Kidney epithelial cell (primary cell): Measurements from ENCODE around the gene MLIP. TPM values are rescaled to one million over a fixed set of nuclear protein-coding genes. Genes with fewer than 3 reads are reported as not detected.
"Not testable (repeated sequence)": the region's sequence is repeated elsewhere in the genome, so short reads cannot be mapped to it uniquely, and the experiment has no call there.

ENCODE experiments used
- DNase-seq: peaks from one replicate; pipeline ENCODE4 v3.0.0-alpha.2; 2010; ENCODE audit warnings: low read depth
- H3K27me3 ChIP-seq: 2 replicates; pipeline ENCODE4 v1.6.0; 2011; ENCODE audit warnings: low read length; ENCODE audit not compliant: control insufficient read depth, insufficient read depth
- H3K36me3 ChIP-seq: 2 replicates; pipeline ENCODE4 v1.5.1; 2011; ENCODE audit warnings: low read length; ENCODE audit not compliant: control insufficient read depth, insufficient read depth
- H3K4me3 ChIP-seq: 2 replicates; pipeline ENCODE4 v1.5.1; 2011; ENCODE audit warnings: low read depth, mild to moderate bottlenecking, control low read depth, low read length
- total RNA-seq: library from RNA; depleted of rRNA; stranded (reverse); fragments of >200 nt; gene quantifications from 2 replicates; pipeline ENCODE4 v1.2.3, GENCODE V29; 2015
- TF ChIP-seq, protein P1 (sequence below): IDR thresholded peaks from 2 replicates; pipeline ENCODE4 v1.5.1; 2011; ENCODE audit warnings: mild to moderate bottlenecking, moderate library complexity, low read length, control low read depth, inconsistent platforms; ENCODE audit not compliant: insufficient read depth, poor library complexity, severe bottlenecking

Gene MLIP
- total RNA-seq, 1 donor from 2014 or later: not detected

DNA sequence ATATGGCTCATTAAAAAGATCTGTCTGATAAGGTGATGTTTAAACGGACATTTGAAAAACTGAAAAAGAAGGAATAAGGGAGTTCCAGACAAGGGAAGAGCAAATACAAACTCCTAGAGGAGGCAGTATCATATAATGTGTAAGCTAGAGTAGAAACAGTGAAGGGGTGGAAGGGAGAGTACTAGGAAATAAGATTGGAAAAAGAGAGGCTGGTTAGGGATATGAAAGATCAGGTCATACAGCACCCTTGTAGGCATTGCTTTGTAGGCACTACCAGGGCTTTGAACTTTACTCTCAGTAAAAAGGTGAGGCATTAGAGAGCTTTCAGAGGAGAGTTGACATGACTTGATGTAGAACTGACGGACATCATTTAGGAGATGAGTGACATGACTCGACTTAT is 85.7 kb downstream of the MLIP start:
- Histone ChIP-seq H3K4me3 (no peak overlapping the region), H3K27me3 (no peaks in the 10 kb centered on the region), H3K36me3 (no peaks in the 10 kb centered on the region)
- DNase-seq: no peak
- TF ChIP-seq, protein P1, sequence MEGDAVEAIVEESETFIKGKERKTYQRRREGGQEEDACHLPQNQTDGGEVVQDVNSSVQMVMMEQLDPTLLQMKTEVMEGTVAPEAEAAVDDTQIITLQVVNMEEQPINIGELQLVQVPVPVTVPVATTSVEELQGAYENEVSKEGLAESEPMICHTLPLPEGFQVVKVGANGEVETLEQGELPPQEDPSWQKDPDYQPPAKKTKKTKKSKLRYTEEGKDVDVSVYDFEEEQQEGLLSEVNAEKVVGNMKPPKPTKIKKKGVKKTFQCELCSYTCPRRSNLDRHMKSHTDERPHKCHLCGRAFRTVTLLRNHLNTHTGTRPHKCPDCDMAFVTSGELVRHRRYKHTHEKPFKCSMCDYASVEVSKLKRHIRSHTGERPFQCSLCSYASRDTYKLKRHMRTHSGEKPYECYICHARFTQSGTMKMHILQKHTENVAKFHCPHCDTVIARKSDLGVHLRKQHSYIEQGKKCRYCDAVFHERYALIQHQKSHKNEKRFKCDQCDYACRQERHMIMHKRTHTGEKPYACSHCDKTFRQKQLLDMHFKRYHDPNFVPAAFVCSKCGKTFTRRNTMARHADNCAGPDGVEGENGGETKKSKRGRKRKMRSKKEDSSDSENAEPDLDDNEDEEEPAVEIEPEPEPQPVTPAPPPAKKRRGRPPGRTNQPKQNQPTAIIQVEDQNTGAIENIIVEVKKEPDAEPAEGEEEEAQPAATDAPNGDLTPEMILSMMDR: no peak

DNA sequence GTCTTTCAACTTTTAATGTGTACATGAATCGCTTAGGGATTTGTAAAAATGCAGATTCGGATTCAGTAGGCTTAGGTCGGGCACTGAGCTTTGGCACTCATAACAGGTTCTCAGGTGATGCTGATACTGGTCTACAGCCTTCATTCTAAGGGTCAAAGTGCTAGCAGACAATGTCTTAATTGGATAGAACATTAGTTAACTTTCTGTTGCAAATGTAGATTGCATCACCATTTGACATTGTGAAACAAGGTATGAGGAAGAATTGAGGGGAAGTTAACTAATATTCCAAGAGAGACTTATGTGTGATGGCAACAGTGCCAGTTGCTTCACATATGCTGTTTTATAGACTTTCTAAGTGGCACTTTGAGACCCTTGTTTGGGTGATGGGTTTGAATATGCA is 86.9 kb downstream of the MLIP start:
- TF ChIP-seq, protein P1: no peak
- H3K27me3 ChIP-seq: no peaks in the 10 kb centered on the region
- H3K4me3 ChIP-seq: no peak overlapping the region
- DNase-seq: no peak
- H3K36me3 ChIP-seq: no peaks in the 10 kb centered on the region

DNA sequence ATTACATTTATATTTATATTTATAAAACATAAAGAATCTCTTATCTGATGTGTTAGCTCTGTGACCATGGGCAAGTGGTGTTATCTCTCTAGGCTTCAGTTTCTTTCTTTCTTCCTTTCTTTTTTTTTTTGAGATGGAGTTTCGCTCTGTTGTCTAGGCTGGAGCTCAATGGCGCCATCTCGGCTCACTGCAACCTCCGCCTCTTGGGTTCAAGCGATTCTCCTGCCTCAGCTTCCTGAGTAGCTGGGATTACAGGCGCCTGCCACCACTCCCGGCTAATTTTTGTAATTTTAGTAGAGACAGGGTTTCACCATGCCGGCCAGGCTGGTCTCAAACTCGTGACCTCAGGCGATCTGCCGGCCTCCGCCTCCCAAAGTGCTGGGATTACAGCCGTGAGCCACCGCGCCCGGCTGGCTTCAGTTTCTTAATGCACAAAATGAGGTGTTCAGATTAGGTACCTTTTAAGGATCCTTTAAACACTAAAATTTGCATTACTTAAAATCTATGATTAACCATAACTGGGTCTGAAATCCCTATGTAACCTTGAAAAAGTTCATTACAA is 92.3 kb downstream of the MLIP start:
- H3K4me3 ChIP-seq, DNase-seq, H3K36me3 ChIP-seq, H3K27me3 ChIP-seq: not testable (repeated sequence)

GRCh38 chr6:54204921-54205591 is 93.8 kb downstream of the MLIP start:
- no peak overlapping the region for H3K4me3 ChIP-seq
- H3K27me3 ChIP-seq: no peaks in the 10 kb centered on the region
- H3K36me3 ChIP-seq: no peaks in the 10 kb centered on the region
- no peak for DNase-seq
- TF ChIP-seq, protein P1: no peak

DNA sequence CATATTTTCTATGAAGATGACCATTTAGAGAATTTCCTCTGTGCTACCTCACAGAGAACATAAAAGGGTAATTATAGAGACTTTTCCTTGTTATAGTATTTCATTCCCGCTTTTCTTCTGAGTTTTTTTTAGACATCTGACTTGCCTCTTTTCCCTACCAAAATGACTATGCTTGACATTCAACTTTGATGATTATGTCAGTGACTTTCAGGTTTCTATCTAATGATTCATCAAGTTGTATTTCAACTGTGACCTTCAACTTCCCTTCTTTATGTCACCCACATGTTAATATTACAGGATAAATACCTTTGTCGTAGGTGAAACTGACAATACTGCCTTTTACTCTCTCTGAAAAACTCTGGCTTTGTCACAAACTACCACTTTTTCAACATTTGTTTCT is 95.3 kb downstream of the MLIP start:
- no peak for DNase-seq
- H3K36me3 ChIP-seq: no peaks in the 10 kb centered on the region
- H3K27me3 ChIP-seq: no peaks in the 10 kb centered on the region
- TF ChIP-seq, protein P1: no peak
- H3K4me3 ChIP-seq: no peak overlapping the region

DNA sequence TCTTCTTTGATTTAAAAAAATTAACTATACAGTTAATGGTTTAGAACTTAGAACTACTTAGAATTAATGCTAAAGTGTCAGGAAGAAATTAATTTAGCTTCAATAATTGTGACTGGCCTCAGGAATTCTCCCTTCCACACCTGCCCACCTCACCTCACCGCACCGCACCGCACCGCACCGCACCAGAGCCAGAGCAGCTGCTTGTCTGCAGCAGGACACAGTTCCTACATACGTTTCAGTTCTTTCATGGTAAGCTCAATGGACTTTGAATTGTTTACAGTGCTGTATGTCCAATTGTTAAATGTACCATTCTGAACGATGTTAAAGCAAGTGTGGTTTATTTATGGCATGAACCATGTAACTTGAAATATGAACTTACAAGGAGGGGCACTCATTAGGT is 98.7 kb downstream of the MLIP start:
- not testable (repeated sequence) for H3K4me3 ChIP-seq, DNase-seq, H3K36me3 ChIP-seq, H3K27me3 ChIP-seq

DNA sequence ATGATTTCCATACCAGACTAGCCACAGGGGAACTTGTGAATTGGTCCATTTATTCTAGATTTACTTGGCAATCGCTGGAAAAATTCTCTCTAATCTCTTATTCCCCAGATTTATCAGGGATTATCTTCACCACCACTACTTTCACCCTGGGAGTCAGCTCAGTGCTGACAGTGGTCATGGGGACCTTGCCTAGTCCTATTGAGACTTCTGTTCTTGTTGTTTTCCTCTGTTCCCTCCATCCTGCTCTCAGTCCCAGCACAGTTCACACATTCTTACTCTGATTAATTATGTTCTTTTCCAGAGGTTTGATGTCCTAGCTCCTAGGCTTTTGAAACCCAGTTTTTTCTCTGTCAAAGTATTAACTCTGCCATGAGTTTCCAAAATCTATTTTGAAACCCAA is 103.0 kb downstream of the MLIP start:
- Histone ChIP-seq H3K27me3 (no peaks in the 10 kb centered on the region), H3K4me3 (no peak overlapping the region), H3K36me3 (no peaks in the 10 kb centered on the region)
- DNase-seq: no peak
- TF ChIP-seq, protein P1: no peak
